HUES48 (cell line): ENCODE results near the gene XPR1.
"Not testable (repeated sequence)": the region's sequence is repeated elsewhere in the genome, so short reads cannot be mapped to it uniquely, and the experiment has no call there.

Experiments used
- H3K27ac ChIP-seq: one replicate; pipeline ENCODE4 v1.7.0; 2013; ENCODE audit warnings: low read depth, low read length, inconsistent platforms
- H3K27me3 ChIP-seq: 2 replicates; pipeline ENCODE4 v1.6.1; 2013; ENCODE audit warnings: mild to moderate bottlenecking, low read length; ENCODE audit not compliant: control insufficient read depth, insufficient read depth
- H3K36me3 ChIP-seq: 2 replicates; pipeline ENCODE4 v1.6.1; 2013; ENCODE audit warnings: low read length; ENCODE audit not compliant: control insufficient read depth, insufficient read depth
- H3K4me1 ChIP-seq: 2 replicates; pipeline ENCODE4 v1.6.1; 2013; ENCODE audit warnings: mild to moderate bottlenecking, low read length; ENCODE audit not compliant: control insufficient read depth, insufficient read depth
- H3K4me3 ChIP-seq: 2 replicates; pipeline ENCODE4 v1.5.1; 2013; ENCODE audit warnings: mild to moderate bottlenecking, low read depth, low read length
- H3K9ac ChIP-seq: 2 replicates; pipeline ENCODE4 v1.6.1; 2013; ENCODE audit warnings: mild to moderate bottlenecking, low read depth, low read length, moderate library complexity
- H3K9me3 ChIP-seq: 2 replicates; pipeline ENCODE4 v1.6.1; 2013; ENCODE audit warnings: low read length; ENCODE audit not compliant: control insufficient read depth, insufficient read depth

Gene XPR1

DNA sequence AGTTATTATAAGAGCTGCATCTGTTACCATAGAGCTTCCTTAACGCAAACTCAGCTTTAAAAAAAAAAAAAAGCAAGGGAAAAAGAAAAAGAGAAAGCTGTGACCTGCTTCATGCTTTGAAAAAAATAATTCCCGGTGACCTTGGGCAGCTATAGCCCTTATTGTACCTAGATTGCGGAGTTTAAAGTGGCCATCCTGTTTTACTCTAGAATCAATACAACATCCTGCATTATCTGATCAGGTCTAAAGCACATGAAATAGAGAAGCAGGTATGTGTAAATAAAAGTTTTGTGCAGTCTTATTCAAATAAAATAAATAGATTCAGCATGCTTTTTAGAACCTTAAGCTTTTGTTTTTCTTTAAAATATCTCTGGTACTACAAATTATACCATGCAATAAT lies 154.1 kb downstream of the XPR1 start:
- Histone ChIP-seq H3K9me3 (no peaks in the 10 kb centered on the region), H3K4me3 (no peak overlapping the region), H3K27me3 (no peaks in the 10 kb centered on the region), H3K9ac (no peak overlapping the region), H3K27ac (no peak overlapping the region), H3K36me3 (no peaks in the 10 kb centered on the region; the same call in 1 of the 2 replicates), H3K4me1 (peaks cover 4% of the 10 kb centered on the region; the same call in 1 of the 2 replicates)

DNA sequence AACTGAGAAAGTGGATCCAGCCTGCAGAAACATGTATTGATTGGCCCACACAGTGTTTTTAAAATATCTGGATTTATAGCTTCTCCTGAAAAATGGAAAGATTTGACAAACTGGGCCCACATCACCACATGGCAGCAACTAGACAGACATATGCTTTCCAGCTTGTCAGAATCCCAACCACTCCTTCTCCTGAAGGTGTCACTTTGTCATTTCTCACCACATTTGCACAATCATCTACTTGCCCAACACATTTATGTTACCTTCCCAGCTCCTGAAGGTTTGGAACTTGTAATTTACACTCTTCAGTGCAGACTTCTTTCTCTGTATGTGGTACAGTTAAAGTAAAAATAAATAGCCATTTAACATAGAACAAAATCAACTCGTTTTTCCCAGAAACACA lies 154.8 kb downstream of the XPR1 start:
- no peaks in the 10 kb centered on the region for H3K9me3 ChIP-seq

DNA sequence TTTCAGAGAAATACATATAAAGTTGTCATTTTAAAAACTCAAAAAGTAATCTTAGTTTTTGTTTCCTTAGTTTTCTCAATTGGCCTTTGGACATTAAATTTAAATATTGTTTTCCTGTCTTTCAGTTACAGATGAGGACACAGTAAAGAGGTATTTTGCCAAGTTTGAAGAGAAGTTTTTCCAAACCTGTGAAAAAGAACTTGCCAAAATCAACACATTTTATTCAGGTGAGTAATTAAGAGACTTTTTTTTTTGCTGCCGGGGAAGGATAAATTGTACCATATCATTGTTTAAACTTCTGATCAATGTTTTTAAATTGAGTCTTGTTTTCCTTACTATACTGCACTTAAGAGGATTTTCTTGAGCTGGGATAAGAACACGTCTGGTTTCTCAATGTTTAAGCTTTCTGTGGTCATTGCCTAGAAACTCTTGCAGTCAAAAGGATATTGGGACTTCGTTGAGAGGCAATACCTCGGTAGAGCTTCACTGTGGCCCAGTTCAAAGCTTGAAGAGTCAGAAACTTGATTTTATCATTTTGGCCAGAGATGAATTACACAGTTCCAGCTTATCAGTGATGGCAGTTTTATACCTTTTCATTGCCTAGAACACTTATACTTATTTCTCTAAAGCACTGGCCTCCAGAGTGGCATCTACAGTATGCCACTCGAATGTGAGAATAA lies 155.9 kb downstream of the XPR1 start:
- H3K9ac ChIP-seq, result no peak overlapping the region
- no peaks in the 10 kb centered on the region for H3K9me3 ChIP-seq
- H3K4me3 ChIP-seq, result no peak overlapping the region

More for the DNA sequence above, 154.8 kb downstream of the XPR1 start:
- Histone ChIP-seq H3K4me1 (peaks cover 4% of the 10 kb centered on the region; the same call in 1 of the 2 replicates), H3K36me3 (no peaks in the 10 kb centered on the region; the same call in 1 of the 2 replicates), H3K27ac (no peak overlapping the region), H3K9ac (no peak overlapping the region), H3K27me3 (no peaks in the 10 kb centered on the region), H3K4me3 (no peak overlapping the region)

DNA sequence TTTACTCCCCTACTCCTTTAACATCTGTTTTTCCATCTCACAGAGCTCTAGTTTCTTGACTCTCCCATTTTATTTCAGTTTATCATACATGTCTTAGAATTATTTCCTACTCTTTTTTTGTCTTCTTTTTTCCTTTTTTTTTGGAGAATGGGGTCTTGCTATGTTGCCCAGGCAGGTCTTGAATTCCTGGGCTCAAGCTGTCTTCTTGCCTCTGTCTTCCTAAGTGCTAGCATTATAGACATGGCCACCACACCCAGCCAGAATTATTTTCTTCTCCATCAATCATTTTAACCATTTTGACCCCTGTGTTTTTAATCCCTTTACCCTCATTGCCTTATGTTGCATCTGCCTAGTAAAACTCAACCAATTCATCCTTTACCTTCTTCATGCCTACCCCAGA lies 157.6 kb downstream of the XPR1 start:
- H3K9me3 ChIP-seq, result no peaks in the 10 kb centered on the region
- H3K4me1 ChIP-seq, result no peaks in the 10 kb centered on the region
- no peak overlapping the region for H3K27ac ChIP-seq
- no peaks in the 10 kb centered on the region for H3K27me3 ChIP-seq
- H3K4me3 ChIP-seq, result no peak overlapping the region
- no peak overlapping the region for H3K9ac ChIP-seq
- H3K36me3 ChIP-seq, result no peaks in the 10 kb centered on the region; the same call in 1 of the 2 replicates

More for the DNA sequence above, 155.9 kb downstream of the XPR1 start:
- Histone ChIP-seq H3K36me3 (no peaks in the 10 kb centered on the region; the same call in 1 of the 2 replicates), H3K27me3 (no peaks in the 10 kb centered on the region), H3K4me1 (peaks cover 4% of the 10 kb centered on the region; the same call in 1 of the 2 replicates), H3K27ac (no peak overlapping the region)

DNA sequence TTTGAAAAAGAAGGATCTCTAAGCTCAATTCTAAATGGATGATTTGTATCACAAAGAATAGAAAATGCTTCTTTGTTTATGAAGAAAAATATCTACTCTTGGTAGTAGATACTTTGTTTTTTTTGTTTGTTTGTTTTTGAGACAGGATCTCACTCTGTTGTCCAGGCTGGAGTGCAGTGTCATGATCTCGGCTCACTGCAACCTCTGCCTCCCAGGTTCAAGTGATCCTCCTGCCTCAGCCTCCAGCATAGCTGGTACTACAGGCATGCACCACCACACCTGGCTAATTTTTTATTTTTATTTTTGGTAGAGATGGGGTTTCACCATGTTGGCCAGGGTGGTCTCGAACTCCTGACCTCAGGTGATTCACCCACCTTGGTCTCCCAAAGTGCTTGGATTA lies 159.3 kb downstream of the XPR1 start:
- not testable (repeated sequence) for H3K27me3 ChIP-seq, H3K9me3 ChIP-seq, H3K9ac ChIP-seq, H3K27ac ChIP-seq, H3K4me1 ChIP-seq, H3K36me3 ChIP-seq, H3K4me3 ChIP-seq

DNA sequence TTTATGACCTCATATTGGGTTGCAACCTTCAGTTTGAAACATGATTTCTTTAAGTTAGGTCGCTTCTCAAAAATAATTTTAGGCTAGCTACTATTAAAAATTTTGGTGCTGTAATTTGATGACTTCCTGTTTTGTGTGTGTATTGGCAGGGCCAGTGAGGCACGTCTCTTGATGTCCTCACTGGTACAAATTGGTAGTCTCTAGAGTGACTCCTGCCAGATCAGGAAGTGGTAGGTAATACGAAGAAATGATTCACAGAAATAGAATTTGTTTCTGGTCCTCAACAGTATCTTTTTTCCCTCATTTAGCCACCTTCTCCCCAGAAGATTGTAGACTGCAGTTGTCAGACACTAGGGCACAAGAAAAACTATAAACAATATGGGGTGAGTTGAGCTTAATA lies 160.0 kb downstream of the XPR1 start:
- no peak overlapping the region for H3K9ac ChIP-seq
- no peaks in the 10 kb centered on the region for H3K9me3 ChIP-seq
- H3K4me3 ChIP-seq, result no peak overlapping the region
- no peak overlapping the region for H3K27ac ChIP-seq
- no peaks in the 10 kb centered on the region for H3K4me1 ChIP-seq
- no peaks in the 10 kb centered on the region; the same call in 1 of the 2 replicates for H3K36me3 ChIP-seq
- H3K27me3 ChIP-seq, result no peaks in the 10 kb centered on the region

DNA sequence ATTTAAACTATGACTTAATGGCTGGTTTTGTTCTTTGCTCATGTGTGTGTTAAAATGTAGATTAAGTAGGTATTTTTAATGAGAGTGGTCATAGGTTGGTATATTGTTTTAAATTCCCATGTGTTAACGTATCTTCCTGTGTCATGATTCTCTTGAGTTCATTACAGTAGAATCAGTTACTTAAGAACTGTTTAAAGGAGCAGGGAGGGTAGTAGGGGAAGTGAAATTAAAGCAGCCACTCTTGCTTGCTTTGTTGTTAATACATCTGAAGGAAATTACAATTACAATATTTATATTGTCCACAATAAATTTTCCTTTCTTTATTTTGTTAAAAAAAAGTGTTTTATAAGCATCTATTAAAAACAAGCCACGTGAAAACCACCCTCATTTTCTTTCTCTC lies 161.6 kb downstream of the XPR1 start:
- H3K4me1 ChIP-seq, result no peaks in the 10 kb centered on the region
- H3K9ac ChIP-seq, result no peak overlapping the region
- H3K4me3 ChIP-seq, result no peak overlapping the region
- H3K27me3 ChIP-seq, result no peaks in the 10 kb centered on the region
- no peaks in the 10 kb centered on the region for H3K9me3 ChIP-seq
- H3K27ac ChIP-seq, result no peak overlapping the region
- H3K36me3 ChIP-seq, result no peaks in the 10 kb centered on the region

DNA sequence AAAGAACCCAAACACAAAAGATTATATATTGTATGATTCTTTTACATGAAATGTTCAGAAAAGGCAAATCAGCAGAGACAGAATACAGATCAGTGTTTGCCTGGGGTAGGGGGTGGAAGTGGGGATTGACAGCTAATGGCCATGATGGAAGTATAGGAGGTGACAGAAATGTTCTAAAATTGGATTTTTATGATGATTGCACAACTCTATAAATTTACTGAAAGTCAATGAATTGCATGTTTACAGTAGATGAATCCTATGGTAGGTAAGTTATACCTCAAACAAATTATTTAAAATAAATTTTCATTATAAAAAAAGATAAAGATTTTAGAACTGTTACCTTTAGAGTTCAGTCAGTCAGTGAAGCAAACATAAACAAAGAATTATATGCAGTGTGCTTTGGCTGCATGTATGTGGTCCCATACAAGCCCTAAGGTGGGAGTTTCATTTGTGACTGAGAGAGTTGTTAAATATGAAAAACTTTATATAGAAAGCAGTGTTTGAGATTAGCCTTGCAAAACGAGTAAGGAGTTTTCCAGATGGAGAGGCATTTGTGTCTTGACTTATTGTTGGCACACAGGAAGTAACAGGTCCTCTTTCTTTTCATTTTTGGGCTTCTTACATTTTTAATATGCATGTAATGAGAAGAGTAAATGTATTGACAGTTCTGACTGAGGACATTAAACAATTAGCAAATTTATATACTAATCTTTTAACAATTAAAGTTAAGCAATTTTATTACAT lies 165.2 kb downstream of the XPR1 start:
- Histone ChIP-seq H3K27me3 (no peaks in the 10 kb centered on the region), H3K9ac (no peak overlapping the region), H3K4me1 (no peaks in the 10 kb centered on the region), H3K4me3 (no peak overlapping the region), H3K36me3 (no peaks in the 10 kb centered on the region), H3K9me3 (no peaks in the 10 kb centered on the region), H3K27ac (no peak overlapping the region)

DNA sequence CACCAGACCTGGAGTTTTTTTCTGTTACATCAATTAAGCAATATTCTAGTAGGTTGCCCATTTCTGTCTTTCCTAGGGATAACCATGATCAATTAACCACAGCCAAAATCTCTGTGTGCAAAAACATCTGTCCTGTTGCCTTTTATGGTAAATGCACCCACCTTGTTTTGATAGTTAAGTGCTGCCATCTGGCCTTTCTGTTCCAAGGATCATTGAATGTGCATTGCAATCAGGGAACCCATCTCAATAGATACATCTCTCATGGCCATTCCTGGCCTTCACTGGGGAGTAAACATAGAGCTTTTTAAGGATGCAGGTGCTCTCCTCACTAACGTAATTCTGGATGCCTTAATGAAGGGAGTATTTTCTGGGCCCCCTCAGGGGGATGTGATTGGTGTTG lies 169.1 kb downstream of the XPR1 start:
- H3K36me3 ChIP-seq, result peaks cover 2% of the 10 kb centered on the region; the same call in 1 of the 2 replicates

DNA sequence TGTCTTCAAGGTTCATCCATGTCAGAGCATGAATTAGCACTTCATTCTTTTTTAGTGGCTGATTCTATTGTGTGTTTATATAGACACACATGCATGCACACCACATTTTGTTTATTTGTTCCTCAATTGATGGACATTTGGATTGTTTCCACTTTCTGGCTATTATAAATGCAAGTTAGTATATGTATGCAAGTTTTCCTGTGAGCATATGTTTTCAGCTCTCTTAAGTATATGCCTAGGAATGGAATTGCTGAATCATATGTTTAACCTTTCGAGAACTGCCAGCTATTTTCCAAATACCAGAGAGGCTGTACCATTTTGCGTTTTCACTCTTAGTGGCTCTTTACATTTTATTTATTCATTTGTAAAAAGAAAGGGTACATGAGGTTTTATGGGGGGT lies 171.0 kb downstream of the XPR1 start:
- Histone ChIP-seq H3K9ac (no peak overlapping the region), H3K4me1 (no peaks in the 10 kb centered on the region), H3K36me3 (peaks cover 16% of the 10 kb centered on the region), H3K27ac (no peak overlapping the region), H3K27me3 (no peaks in the 10 kb centered on the region), H3K4me3 (no peak overlapping the region), H3K9me3 (no peaks in the 10 kb centered on the region)

More for the DNA sequence above, 169.1 kb downstream of the XPR1 start:
- H3K4me1 ChIP-seq, result no peaks in the 10 kb centered on the region
- H3K27ac ChIP-seq, result no peak overlapping the region
- H3K9ac ChIP-seq, result no peak overlapping the region
- no peak overlapping the region for H3K4me3 ChIP-seq
- no peaks in the 10 kb centered on the region for H3K27me3 ChIP-seq
- H3K9me3 ChIP-seq, result no peaks in the 10 kb centered on the region

DNA sequence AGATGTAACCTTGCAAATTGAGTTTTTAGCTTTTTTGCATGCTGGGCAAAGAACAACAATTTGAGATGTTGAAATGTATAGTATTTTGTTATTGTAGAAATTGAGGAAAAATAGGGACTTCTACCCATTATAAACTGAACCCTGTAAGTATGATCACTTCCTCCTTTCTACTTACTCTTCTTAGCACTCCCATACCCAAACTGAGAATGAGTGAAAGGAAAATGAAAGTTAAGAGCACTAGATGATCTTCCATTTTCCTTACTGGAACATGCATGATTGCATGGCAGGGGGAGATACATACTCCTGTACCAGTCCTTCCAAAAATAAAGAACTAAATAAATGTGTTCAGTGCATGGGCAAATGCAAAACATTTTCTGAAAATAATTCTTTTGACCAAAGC lies 173.5 kb downstream of the XPR1 start:
- H3K4me3 ChIP-seq, result no peak overlapping the region
- peaks cover 16% of the 10 kb centered on the region for H3K36me3 ChIP-seq
- no peaks in the 10 kb centered on the region for H3K4me1 ChIP-seq
- no peak overlapping the region for H3K27ac ChIP-seq
- no peaks in the 10 kb centered on the region for H3K27me3 ChIP-seq
- no peak overlapping the region for H3K9ac ChIP-seq
- H3K9me3 ChIP-seq, result no peaks in the 10 kb centered on the region
